PC-3 (cell line): ENCODE data around the gene PDE9A. TPM values are rescaled to one million over a fixed set of nuclear protein-coding genes. Genes with fewer than 3 reads are reported as not detected.
"Not testable (repeated sequence)": the region's sequence is repeated elsewhere in the genome, so short reads cannot be mapped to it uniquely, and the experiment has no call there.

Experiments
- ATAC-seq: fragments of 200-7000 bp; cut with Tn5 transposase; 2 replicates; pipeline ENCODE4 v1.9.1; 2020; ENCODE audit warnings: mild to moderate bottlenecking, moderate library complexity
- BruUV-seq: library from RNA; stranded (reverse); fragments of 400-500 nt; replicated peaks from 2 replicates; lab custom pipeline; 2021; lab: Mats Ljungman, UMichigan
- CTCF ChIA-PET: fragments of 300-600 bp; sonication (Branson Sonifier 250); formaldehyde crosslinking; loops from one replicate; lab custom pipeline; 2022; ENCODE audit warnings: antibody characterized with exemption; lab: Charles Lee
- POLR2A ChIA-PET: fragments of 300-600 bp; sonication (Branson Sonifier 250); formaldehyde crosslinking; loops from one replicate; lab custom pipeline; 2022; ENCODE audit warnings: antibody characterized with exemption; ENCODE audit not compliant: unreplicated experiment; lab: Charles Lee
- DNase-seq: peaks from one replicate; pipeline ENCODE4 v3.0.0-alpha.2; 2015
- H2AFZ ChIP-seq: fragments of 300-600 bp; sonication (generic); 2 replicates; pipeline ENCODE4 v1.6.0; 2016; ENCODE audit warnings: antibody characterized with exemption, low read length
- H3F3A ChIP-seq: fragments of 300-600 bp; sonication (generic); one replicate; pipeline ENCODE4 v1.6.0; 2017; ENCODE audit warnings: antibody characterized with exemption, low read length, control low read depth, mild to moderate bottlenecking; ENCODE audit not compliant: unreplicated experiment
- H3K27ac ChIP-seq: fragments of 300-600 bp; sonication (generic); 2 replicates; pipeline ENCODE4 v1.5.1; 2016; ENCODE audit warnings: mild to moderate bottlenecking, low read length
- H3K27me3 ChIP-seq: fragments of 300-600 bp; sonication (generic); 2 replicates; pipeline ENCODE4 v1.6.1; 2016; ENCODE audit warnings: low read length, mixed read lengths
- H3K36me3 ChIP-seq: fragments of 300-600 bp; sonication (generic); 2 replicates; pipeline ENCODE4 v1.6.1; 2016; ENCODE audit warnings: low read depth, mixed run types, low read length, mixed read lengths
- H3K4me1 ChIP-seq: fragments of 300-600 bp; sonication (generic); 2 replicates; pipeline ENCODE4 v1.5.1; 2016; ENCODE audit warnings: low read length; ENCODE audit not compliant: insufficient read depth
- H3K4me2 ChIP-seq: fragments of 300-600 bp; sonication (generic); 2 replicates; pipeline ENCODE4 v1.6.0; 2016; ENCODE audit warnings: low read length
- H3K4me3 ChIP-seq: fragments of 300-600 bp; sonication (generic); 2 replicates; pipeline ENCODE4 v1.5.1; 2016; ENCODE audit warnings: mild to moderate bottlenecking, low read length, mixed read lengths
- H3K79me2 ChIP-seq: fragments of 300-600 bp; sonication (generic); 2 replicates; pipeline ENCODE4 v1.6.1; 2017; ENCODE audit warnings: low read length, mixed read lengths
- H3K9ac ChIP-seq: fragments of 300-600 bp; sonication (generic); 2 replicates; pipeline ENCODE4 v1.6.0; 2016; ENCODE audit warnings: mild to moderate bottlenecking, low read length
- H3K9me2 ChIP-seq: fragments of 300-600 bp; sonication (generic); replicated peaks from 2 replicates; pipeline ENCODE4 v1.6.1; 2016; ENCODE audit warnings: mixed run types, low read length, mixed read lengths
- H3K9me3 ChIP-seq: fragments of 300-600 bp; sonication (generic); 2 replicates; pipeline ENCODE4 v1.6.1; 2016; ENCODE audit warnings: low read length, mixed read lengths
- H4K20me1 ChIP-seq: fragments of 300-600 bp; sonication (generic); 2 replicates; pipeline ENCODE4 v1.6.1; 2016; ENCODE audit warnings: low read length, mixed read lengths
- CTCF ChIP-seq: fragments of 300-600 bp; sonication (generic); conservative IDR thresholded peaks from 2 replicates; pipeline ENCODE4 v1.5.1; 2017; ENCODE audit warnings: antibody characterized with exemption, low read depth, mild to moderate bottlenecking, low read length
- EZH2 ChIP-seq: fragments of 300-600 bp; sonication (generic); IDR thresholded peaks from one replicate; pipeline ENCODE4 v1.6.1; 2017; ENCODE audit warnings: antibody characterized with exemption, mild to moderate bottlenecking, low read length; ENCODE audit not compliant: unreplicated experiment
- EZH2phosphoT487 ChIP-seq: fragments of 300-600 bp; sonication (generic); IDR thresholded peaks from 2 replicates; pipeline ENCODE4 v1.6.1; 2018; ENCODE audit warnings: mild to moderate bottlenecking, antibody characterized with exemption, low read length, borderline replicate concordance
- intact Hi-C: fragments of 100-400 bp; cut with micrococcal nuclease; formaldehyde crosslinking; loops from 2 replicates; pipeline ENCODE4 v1.9.0; 2023
- total RNA-seq: library from RNA; depleted of rRNA; stranded (reverse); fragments of >200 nt; gene quantifications from 2 replicates; pipeline ENCODE4 v1.2.3, GENCODE V29; 2014

The PDE9A gene
- total RNA-seq, 1 experiment from 2014 or later: 0.33 TPM

GRCh38 chr21:42614396-42614795 is 39.0 kb upstream of the PDE9A start:
- Histone ChIP-seq H4K20me1 (no peaks in the 10 kb centered on the region), H3K4me2 (no peak overlapping the region), H3K27ac (no peak overlapping the region), H3K9me3 (no peaks in the 10 kb centered on the region), H3K79me2 (no peaks in the 10 kb centered on the region), H3F3A (no peaks in the 10 kb centered on the region), H3K9ac (no peak overlapping the region), H3K27me3 (peaks cover 33% of the 10 kb centered on the region), H3K4me3 (no peak overlapping the region), H3K4me1 (0 out of 2 replicates have a peak, but pooled peaks cover 4% of the 10 kb centered on the region), H2AFZ (no peak overlapping the region), H3K36me3 (no peaks in the 10 kb centered on the region), H3K9me2 (no peaks in the 10 kb centered on the region)
- POLR2A ChIA-PET: no interaction called here
- BruUV-seq: no TSS peak
- intact Hi-C loops: no loop called here
- no peak for DNase-seq
- CTCF ChIA-PET: no interaction called here
- ATAC-seq: no peak
- TF ChIP-seq EZH2: no peak
- TF ChIP-seq EZH2phosphoT487: no peak
- no peak for TF ChIP-seq CTCF

- H4K20me1 ChIP-seq: no peaks in the 10 kb centered on the region
- peaks cover 37% of the 10 kb centered on the region for H3K27me3 ChIP-seq
- no peak overlapping the region for H3K9ac ChIP-seq
- no peaks in the 10 kb centered on the region for H3K79me2 ChIP-seq
- H3K27ac ChIP-seq: no peak overlapping the region
- no peak overlapping the region for H3K4me3 ChIP-seq
- H3K36me3 ChIP-seq: no peaks in the 10 kb centered on the region
- intact Hi-C loops: no loop called here
- TF ChIP-seq EZH2 (no peak), EZH2phosphoT487 (no peak), CTCF (no peak)
- POLR2A ChIA-PET: no interaction called here
- H3F3A ChIP-seq: no peaks in the 10 kb centered on the region
- H3K9me3 ChIP-seq: no peaks in the 10 kb centered on the region
- ATAC-seq (peak; percentile 50), DNase-seq (peak; percentile 75)
- no peaks in the 10 kb centered on the region for H3K9me2 ChIP-seq
- no TSS peak for BruUV-seq
- CTCF ChIA-PET: no interaction called here
- H3K4me1 ChIP-seq: 0 out of 2 replicates have a peak, but pooled peaks cover 4% of the 10 kb centered on the region
- peak overlapping the region; percentile 6; the same call in 1 of the 2 replicates for H3K4me2 ChIP-seq
- H2AFZ ChIP-seq: 0 out of 2 replicates have a peak overlapping the region, but pooled peaks have one; percentile 15
Measured at GRCh38 chr21:42614811-42615351, 38.5 kb upstream of the PDE9A start.

- H3K79me2 ChIP-seq, H2AFZ ChIP-seq, BruUV-seq, DNase-seq, H4K20me1 ChIP-seq, H3K4me3 ChIP-seq, H3F3A ChIP-seq, H3K9me2 ChIP-seq, CTCF ChIA-PET, H3K36me3 ChIP-seq, ATAC-seq, H3K4me2 ChIP-seq, H3K9me3 ChIP-seq, intact Hi-C loops, POLR2A ChIA-PET, H3K4me1 ChIP-seq, H3K27ac ChIP-seq, H3K9ac ChIP-seq: not testable (repeated sequence)
- H3K27me3 ChIP-seq: peaks cover 39% of the 10 kb centered on the region
Measured at GRCh38 chr21:42615377-42615776, 38.0 kb upstream of the PDE9A start.
